Measurements from ENCODE around the gene GOLGA2. TPM values are rescaled to one million over a fixed set of nuclear protein-coding genes. Genes with fewer than 3 reads are reported as not detected.

Gene GOLGA2
- total RNA-seq, 1 experiment from 2014 or later = 34.4 TPM

GRCh38 chr9:128257086-128257825 is 18.6 kb downstream of the GOLGA2 start:
- H3K36me3 ChIP-seq (replicated peaks; ENCODE audit: control insufficient read depth, insufficient read depth, low read length) = peaks cover 25% of the 10 kb centered on the region
- DNase-seq = no peak
- no peaks in the 10 kb centered on the region for H3K27me3 ChIP-seq (ENCODE audit: control insufficient read depth, insufficient read depth, low read length)
- no peak overlapping the region for H3K4me3 ChIP-seq (ENCODE audit: insufficient read depth, low read depth, low read length)

GRCh38 chr9:128254855-128255759 is 20.7 kb downstream of the GOLGA2 start:
- peaks cover 13% of the 10 kb centered on the region for H3K36me3 ChIP-seq (replicated peaks; ENCODE audit: control insufficient read depth, insufficient read depth, low read length)
- no peaks in the 10 kb centered on the region for H3K27me3 ChIP-seq (ENCODE audit: control insufficient read depth, insufficient read depth, low read length)
- no peak overlapping the region for H3K4me3 ChIP-seq (ENCODE audit: insufficient read depth, low read depth, low read length)
- DNase-seq = peak; percentile 97

DNA sequence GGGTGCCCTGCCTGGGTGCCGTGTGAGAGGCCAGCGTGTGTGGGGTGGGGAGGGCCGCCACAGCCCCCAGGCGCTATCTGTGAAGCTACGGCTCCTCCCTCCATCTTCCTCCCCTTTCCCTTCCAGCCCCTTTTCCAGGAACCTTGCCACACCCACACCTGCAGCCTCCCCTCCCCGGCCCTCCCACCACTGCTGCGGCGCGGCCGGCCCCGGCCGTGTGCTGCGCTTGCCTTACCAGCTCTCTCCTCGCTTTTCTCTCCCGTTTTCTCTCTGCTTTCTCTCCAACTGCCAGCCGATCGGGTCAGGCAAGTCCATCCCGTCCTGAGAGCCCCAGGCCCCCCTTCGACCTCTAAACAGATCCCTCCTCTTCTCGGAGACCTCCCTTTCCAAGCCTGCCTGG is 21.4 kb downstream of the GOLGA2 start:
- Histone ChIP-seq H3K27me3 (ENCODE audit: control insufficient read depth, insufficient read depth, low read length) (no peaks in the 10 kb centered on the region), H3K4me3 (ENCODE audit: insufficient read depth, low read depth, low read length) (no peak overlapping the region), H3K36me3 (replicated peaks; ENCODE audit: control insufficient read depth, insufficient read depth, low read length) (peaks cover 12% of the 10 kb centered on the region)
- peak; percentile 69 for DNase-seq

- Histone ChIP-seq H3K27me3 (ENCODE audit: control insufficient read depth, insufficient read depth, low read length) (no peaks in the 10 kb centered on the region), H3K4me3 (ENCODE audit: insufficient read depth, low read depth, low read length) (no peak overlapping the region), H3K36me3 (replicated peaks; ENCODE audit: control insufficient read depth, insufficient read depth, low read length) (peaks cover 12% of the 10 kb centered on the region)
- peak; percentile 19 for DNase-seq
Measured at GRCh38 chr9:128253991-128254346, 21.8 kb downstream of the GOLGA2 start.

GRCh38 chr9:128253140-128253990 is 22.4 kb downstream of the GOLGA2 start:
- DNase-seq = peak; percentile 43
- Histone ChIP-seq H3K36me3 (replicated peaks; ENCODE audit: control insufficient read depth, insufficient read depth, low read length) (peaks cover 8% of the 10 kb centered on the region), H3K27me3 (ENCODE audit: control insufficient read depth, insufficient read depth, low read length) (no peaks in the 10 kb centered on the region), H3K4me3 (ENCODE audit: insufficient read depth, low read depth, low read length) (no peak overlapping the region)

GRCh38 chr9:128252317-128253139 is 23.3 kb downstream of the GOLGA2 start:
- Histone ChIP-seq H3K4me3 (ENCODE audit: insufficient read depth, low read depth, low read length) (no peak overlapping the region), H3K36me3 (replicated peaks; ENCODE audit: control insufficient read depth, insufficient read depth, low read length) (peaks cover 6% of the 10 kb centered on the region), H3K27me3 (ENCODE audit: control insufficient read depth, insufficient read depth, low read length) (no peaks in the 10 kb centered on the region)
- no peak for DNase-seq

DNA sequence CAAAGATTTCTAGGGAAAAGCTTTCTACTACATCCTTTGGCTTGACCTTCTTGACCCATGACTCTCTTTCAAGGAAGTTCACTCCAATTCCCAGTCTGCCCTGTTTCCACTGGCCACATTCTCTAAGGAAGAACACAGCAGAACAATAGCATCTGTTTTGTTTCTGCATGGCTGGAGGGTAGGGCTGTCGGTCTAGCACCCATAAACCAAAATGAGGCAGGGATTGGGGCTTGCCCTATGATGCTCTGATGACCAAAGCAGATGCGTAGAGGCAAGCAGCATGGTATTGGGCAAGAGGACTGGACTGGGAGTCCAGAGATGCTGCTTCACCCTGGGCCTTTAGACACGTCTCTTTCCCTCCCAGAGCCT is 24.1 kb downstream of the GOLGA2 start:
- peaks cover 5% of the 10 kb centered on the region for H3K36me3 ChIP-seq (replicated peaks; ENCODE audit: control insufficient read depth, insufficient read depth, low read length)
- peak; percentile 11 for DNase-seq
- H3K27me3 ChIP-seq (ENCODE audit: control insufficient read depth, insufficient read depth, low read length) = no peaks in the 10 kb centered on the region
- no peak overlapping the region for H3K4me3 ChIP-seq (ENCODE audit: insufficient read depth, low read depth, low read length)

DNA sequence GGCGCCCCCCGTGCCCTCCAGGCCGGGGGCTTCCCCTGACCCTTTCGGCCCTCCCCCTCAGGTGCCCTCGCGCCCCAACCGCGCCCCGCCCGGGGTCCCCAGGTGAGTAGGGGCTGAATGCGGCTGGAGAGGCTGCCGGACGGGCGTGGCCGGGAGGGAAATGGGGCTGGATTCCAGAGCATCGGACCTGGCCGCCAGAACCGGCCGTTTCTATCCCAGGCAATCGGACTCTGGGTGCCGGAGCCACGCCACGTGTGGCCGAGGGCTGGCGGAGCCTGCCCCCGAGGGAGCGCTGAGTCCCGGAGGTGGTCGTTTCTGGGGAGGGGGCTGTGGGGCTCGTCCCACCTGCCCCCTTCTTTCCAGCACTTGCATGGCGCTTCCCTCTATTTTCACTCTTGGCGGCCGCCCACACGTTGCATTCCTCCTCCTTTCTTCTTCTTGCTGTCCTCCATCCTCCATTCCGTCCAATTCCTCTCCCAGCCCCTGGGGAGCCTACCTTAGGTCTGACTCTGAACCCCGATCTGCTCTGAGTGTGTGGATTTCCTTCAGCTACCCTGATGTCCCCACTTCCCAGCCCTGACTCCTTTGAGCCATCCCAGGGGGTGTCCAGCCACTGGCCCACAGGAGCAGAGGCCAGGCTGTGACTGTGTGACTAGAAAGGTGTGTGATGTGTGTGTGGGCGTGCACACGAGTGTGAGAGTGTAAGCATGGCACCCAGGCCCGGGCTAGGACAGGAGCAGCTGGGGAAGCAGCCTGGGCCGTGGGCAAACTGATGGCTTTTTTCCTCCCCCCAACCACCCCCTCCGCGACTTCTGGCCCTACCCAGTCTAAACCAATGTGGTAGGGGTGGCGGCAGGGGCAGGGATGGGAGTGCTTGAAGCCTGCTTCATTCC is 24.7 kb downstream of the GOLGA2 start:
- peak overlapping the region; percentile 50; the same call in 1 of the 2 replicates for H3K4me3 ChIP-seq (ENCODE audit: insufficient read depth, low read depth, low read length)
- H3K27me3 ChIP-seq (ENCODE audit: control insufficient read depth, insufficient read depth, low read length) = no peaks in the 10 kb centered on the region
- peaks cover 5% of the 10 kb centered on the region for H3K36me3 ChIP-seq (replicated peaks; ENCODE audit: control insufficient read depth, insufficient read depth, low read length)
- DNase-seq = peak; percentile 39

DNA sequence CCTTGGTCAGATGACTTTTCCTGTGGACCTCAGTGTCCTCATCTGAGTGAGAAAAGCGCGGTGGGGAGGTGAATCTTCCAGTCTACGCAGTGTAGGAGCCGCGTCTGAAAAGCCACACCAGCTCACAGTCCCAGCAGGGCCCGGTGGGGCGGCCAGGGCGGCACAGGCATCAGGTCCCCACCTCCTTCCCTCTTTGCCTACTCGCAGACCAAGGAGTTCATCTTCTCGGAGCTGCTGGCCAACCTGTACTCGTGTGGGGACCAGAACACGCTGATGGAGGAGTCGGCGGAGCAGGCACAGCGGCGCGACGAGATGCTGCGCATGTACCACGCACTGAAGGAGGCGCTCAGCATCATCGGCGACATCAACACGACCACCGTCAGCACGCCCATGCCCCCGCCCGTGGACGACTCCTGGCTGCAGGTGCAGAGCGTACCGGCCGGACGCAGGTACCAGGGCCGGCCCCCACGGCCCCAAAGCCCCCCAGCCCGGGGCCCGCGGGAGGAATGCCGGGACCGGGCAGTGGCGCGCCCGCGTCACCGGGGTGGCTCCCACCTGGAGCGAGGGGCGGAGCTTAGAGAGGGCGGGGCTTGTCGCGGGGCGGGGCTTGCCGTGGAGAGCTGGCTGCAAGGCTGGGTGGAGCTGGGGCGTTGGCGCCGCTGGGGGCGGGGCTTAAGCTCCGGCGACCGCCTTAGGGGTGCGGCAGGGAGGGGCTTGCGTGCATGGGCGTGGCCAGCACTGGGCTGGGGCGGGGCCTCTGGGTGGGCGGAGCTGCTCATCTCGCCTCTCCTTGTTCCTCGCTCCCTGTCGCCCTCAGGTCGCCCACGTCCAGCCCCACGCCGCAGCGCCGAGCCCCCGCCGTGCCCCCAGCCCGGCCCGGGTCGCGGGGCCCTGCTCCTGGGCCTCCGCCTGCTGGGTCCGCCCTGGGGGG is 25.6 kb downstream of the GOLGA2 start:
- peak; percentile 76 for DNase-seq
- H3K4me3 ChIP-seq (ENCODE audit: insufficient read depth, low read depth, low read length) = peak overlapping the region; percentile 58
- no peaks in the 10 kb centered on the region for H3K27me3 ChIP-seq (ENCODE audit: control insufficient read depth, insufficient read depth, low read length)
- H3K36me3 ChIP-seq (replicated peaks; ENCODE audit: control insufficient read depth, insufficient read depth, low read length) = peaks cover 5% of the 10 kb centered on the region

GRCh38 chr9:128249558-128249907 is 26.3 kb downstream of the GOLGA2 start:
- peaks cover 5% of the 10 kb centered on the region for H3K36me3 ChIP-seq (replicated peaks; ENCODE audit: control insufficient read depth, insufficient read depth, low read length)
- H3K27me3 ChIP-seq (ENCODE audit: control insufficient read depth, insufficient read depth, low read length) = no peaks in the 10 kb centered on the region
- H3K4me3 ChIP-seq (ENCODE audit: insufficient read depth, low read depth, low read length) = peak overlapping the region; percentile 58
- DNase-seq = no peak

GRCh38 chr9:128247226-128247803 is 28.5 kb downstream of the GOLGA2 start:
- DNase-seq = no peak
- no peaks in the 10 kb centered on the region for H3K27me3 ChIP-seq (ENCODE audit: control insufficient read depth, insufficient read depth, low read length)
- H3K4me3 ChIP-seq (ENCODE audit: insufficient read depth, low read depth, low read length) = no peak overlapping the region
- H3K36me3 ChIP-seq (replicated peaks; ENCODE audit: control insufficient read depth, insufficient read depth, low read length) = peaks cover 5% of the 10 kb centered on the region

DNA sequence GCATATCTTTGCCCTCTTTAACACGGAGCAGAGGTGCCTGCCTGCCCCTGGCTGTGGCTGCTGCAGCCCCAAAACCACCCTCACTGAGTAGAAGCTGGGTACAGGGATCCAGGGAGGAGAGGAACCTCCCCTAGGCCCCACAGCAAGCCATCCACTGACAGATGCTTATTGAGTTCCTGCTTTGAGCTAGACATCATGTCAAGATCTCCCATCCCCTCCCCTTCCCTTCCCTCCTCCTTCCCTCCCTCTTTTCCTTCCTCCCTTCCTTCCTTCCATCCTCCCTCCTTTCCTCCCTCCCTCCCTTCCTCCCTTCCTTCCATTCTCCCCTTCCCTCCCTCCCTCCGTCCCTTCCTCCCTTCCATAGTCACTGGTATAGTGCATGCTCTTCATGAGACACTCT is 29.3 kb downstream of the GOLGA2 start:
- DNase-seq = no peak
- H3K27me3 ChIP-seq (ENCODE audit: control insufficient read depth, insufficient read depth, low read length) = no peaks in the 10 kb centered on the region

More for the DNA sequence above, 29.3 kb downstream of the GOLGA2 start:
- peaks cover 5% of the 10 kb centered on the region; the same call in 1 of the 2 replicates for H3K36me3 ChIP-seq (replicated peaks; ENCODE audit: control insufficient read depth, insufficient read depth, low read length)
- no peak overlapping the region for H3K4me3 ChIP-seq (ENCODE audit: insufficient read depth, low read depth, low read length)

All from H7 (cell line).